ENCODE measurements around the gene MKNK1.

The MKNK1 gene

GRCh38 chr1:46536527-46536926 lies 67.5 kb downstream of the MKNK1 start:
- DNase-seq: no peak

- no peak for DNase-seq
Observed at GRCh38 chr1:46535063-46535462, 69.0 kb downstream of the MKNK1 start.

GRCh38 chr1:46533179-46533864 lies 70.7 kb downstream of the MKNK1 start:
- DNase-seq: peak; percentile 42

GRCh38 chr1:46532498-46533178 lies 71.4 kb downstream of the MKNK1 start:
- peak; percentile 58 for DNase-seq

GRCh38 chr1:46532095-46532494 lies 72.0 kb downstream of the MKNK1 start:
- DNase-seq: no peak

- DNase-seq: no peak
Observed at GRCh38 chr1:46530791-46531409, 73.2 kb downstream of the MKNK1 start.

GRCh38 chr1:46530311-46530710 lies 73.8 kb downstream of the MKNK1 start:
- DNase-seq: no peak

- no peak for DNase-seq
Observed at GRCh38 chr1:46529031-46529630, 74.9 kb downstream of the MKNK1 start.

- DNase-seq: no peak
Observed at GRCh38 chr1:46528297-46528955, 75.6 kb downstream of the MKNK1 start.

- no peak for DNase-seq
Observed at GRCh38 chr1:46527474-46528296, 76.4 kb downstream of the MKNK1 start.

- DNase-seq: no peak
Observed at GRCh38 chr1:46526691-46527291, 77.3 kb downstream of the MKNK1 start.

- DNase-seq: no peak
Observed at GRCh38 chr1:46526013-46526690, 77.9 kb downstream of the MKNK1 start.

- DNase-seq: no peak
Observed at GRCh38 chr1:46525253-46525983, 78.7 kb downstream of the MKNK1 start.

GRCh38 chr1:46524843-46525242 lies 79.2 kb downstream of the MKNK1 start:
- no peak for DNase-seq

- DNase-seq: no peak
Observed at GRCh38 chr1:46523496-46524353, 80.3 kb downstream of the MKNK1 start.

GRCh38 chr1:46522969-46523320 lies 81.1 kb downstream of the MKNK1 start:
- DNase-seq: no peak

GRCh38 chr1:46522184-46522968 lies 81.7 kb downstream of the MKNK1 start:
- DNase-seq: no peak

- DNase-seq: no peak
Observed at GRCh38 chr1:46521414-46521813, 82.7 kb downstream of the MKNK1 start.
